Fibroblast of lung (primary cell): ENCODE data around the gene MIA2.

ENCODE experiments used
- CTCF ChIP-seq, 2 donors: IDR thresholded peaks in 1 of 2; conservative IDR thresholded peaks in 1 of 2; 1 replicate in 1 of 2; 2 replicates in 1 of 2; pipeline ENCODE4 v1.5.1; 2011 to 2012; ENCODE audit warnings: low read length in 2 of 2, control low read depth in 1 of 2, inconsistent platforms in 1 of 2, low read depth in 1 of 2, mild to moderate bottlenecking in 1 of 2
- EZH2 ChIP-seq: IDR thresholded peaks from 2 replicates; pipeline ENCODE4 v1.5.1; 2012; ENCODE audit warnings: low read length, control low read depth, mild to moderate bottlenecking; ENCODE audit errors: missing control alignments

GRCh38 chr14:39302124-39302810 is 68.6 kb downstream of the MIA2 start:
- TF ChIP-seq CTCF (conservative IDR thresholded peaks at IDR 0.05 in 1 of 2, IDR thresholded peaks at IDR 0.05 in 1 of 2; ENCODE audit: low read depth in 1 of 2, low read length in 2 of 2) = no peak
- TF ChIP-seq EZH2 = no peak
